ENCODE data around the gene ABCA8. TPM values are rescaled to one million over a fixed set of nuclear protein-coding genes. Genes with fewer than 3 reads are reported as not detected.
"Not testable (repeated sequence)": the region's sequence is repeated elsewhere in the genome, so short reads cannot be mapped to it uniquely, and the experiment has no call there.

ABCA8 gene
- total RNA-seq, 2 donors from 2014 or later, result not detected

DNA sequence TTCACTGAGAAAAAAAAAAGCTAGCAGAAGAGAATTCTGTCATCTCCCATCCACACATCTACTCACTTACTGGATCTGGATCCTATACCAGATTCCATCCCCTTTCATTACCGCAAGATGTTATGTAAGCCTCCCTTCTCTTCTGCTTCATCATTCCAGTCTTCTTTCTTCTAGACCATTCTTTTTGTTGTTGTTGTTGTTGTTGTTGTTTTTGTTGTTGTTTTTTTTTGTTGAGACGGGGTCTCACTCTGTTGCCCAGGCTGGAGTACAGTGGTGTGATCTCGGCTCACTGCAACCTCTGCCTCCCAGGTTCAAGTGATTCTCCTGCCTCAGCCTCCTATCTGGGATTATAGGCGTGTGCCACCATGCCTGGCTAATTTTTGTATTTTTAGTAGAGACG is 131.0 kb downstream of the ABCA8 start:
- not testable (repeated sequence) for H3K9me3 ChIP-seq (ENCODE audit: control insufficient read depth, low read length, poor library complexity, severe bottlenecking)

DNA sequence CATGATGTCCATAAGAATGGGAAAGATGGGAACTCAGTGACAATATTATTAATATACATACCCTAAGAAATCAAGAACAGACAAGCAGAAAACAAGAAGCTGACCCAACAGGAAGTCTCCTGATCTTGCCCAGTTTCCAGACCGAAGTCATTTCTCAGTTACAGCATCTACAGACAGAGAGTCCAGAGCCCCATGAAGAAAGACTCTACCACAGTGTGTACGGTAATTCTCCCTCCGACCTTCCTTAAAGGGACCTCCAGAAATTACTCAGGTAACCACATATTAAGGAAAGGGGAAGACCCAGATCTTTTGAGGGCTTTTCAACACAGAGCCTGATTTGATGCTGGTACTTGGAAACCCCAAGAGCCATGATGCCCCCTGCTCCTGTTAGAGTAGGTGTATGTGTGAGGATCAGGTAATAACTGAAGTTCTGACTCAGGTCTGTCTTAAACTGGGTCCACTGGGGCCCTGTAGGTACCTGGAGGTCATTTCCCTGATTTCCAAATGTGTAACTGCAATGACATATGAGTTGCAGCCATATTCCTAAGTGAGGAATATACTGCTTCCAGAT is 132.4 kb downstream of the ABCA8 start:
- ATAC-seq (no peak), DNase-seq (no peak)
- Mint-ChIP-seq H3K4me1 (peaks cover 4% of the 10 kb centered on the region), H3K36me3 (ENCODE audit: low read depth) (peaks cover under 1% of the 10 kb centered on the region), H3K27me3 (peaks cover 32% of the 10 kb centered on the region), H3K4me3 (no peak overlapping the region), H3K27ac (no peak overlapping the region)
- no peaks in the 10 kb centered on the region for H3K9me3 ChIP-seq (ENCODE audit: control insufficient read depth, low read length, poor library complexity, severe bottlenecking)

More for the DNA sequence above, 131.0 kb downstream of the ABCA8 start:
- H3K27ac Mint-ChIP-seq; H3K4me1 Mint-ChIP-seq; H3K4me3 Mint-ChIP-seq; DNase-seq; H3K36me3 Mint-ChIP-seq (ENCODE audit: low read depth); ATAC-seq: not testable (repeated sequence)
- H3K27me3 Mint-ChIP-seq, result peaks cover 30% of the 10 kb centered on the region

DNA sequence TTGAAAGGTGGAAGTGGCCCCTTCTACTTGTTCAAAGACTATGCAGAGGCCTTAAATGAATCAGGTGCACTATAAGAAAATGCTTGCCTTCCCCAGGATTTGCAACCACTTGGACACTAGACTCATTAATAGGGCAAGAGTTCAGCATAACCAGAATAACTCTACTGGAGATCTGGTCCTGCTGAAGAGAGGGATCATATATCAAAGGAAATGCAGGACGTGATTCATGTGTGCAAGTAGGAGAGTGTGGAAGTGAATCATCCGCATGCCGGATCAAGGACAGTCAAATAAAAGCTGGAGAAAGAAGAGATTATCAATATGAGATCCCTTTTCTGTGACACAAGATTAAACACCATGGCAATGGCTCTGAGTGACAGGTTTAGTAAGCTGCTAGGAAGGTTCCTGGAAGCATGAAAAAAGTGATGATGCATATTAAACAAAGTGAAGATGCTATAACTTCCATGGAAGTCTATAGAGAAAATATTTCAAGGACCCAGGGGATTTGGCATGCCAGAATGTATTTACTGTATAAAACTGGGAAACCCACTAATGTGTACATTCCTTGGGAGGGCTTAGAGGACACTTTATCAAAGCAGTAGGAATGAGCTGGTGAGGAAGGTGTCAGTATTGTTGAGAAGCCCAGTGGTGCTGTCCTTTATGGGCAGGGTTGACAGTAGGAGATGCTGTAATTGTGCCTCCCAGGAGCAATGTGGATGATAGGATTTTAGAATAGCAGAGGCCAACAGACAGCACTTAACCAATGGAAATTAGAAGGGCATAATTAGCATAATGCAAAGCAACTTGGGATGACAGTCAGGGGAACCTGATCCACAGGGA is 133.1 kb downstream of the ABCA8 start:
- Mint-ChIP-seq H3K27ac (no peak overlapping the region), H3K27me3 (peaks cover 34% of the 10 kb centered on the region), H3K36me3 (ENCODE audit: low read depth) (no peaks in the 10 kb centered on the region), H3K4me3 (no peak overlapping the region), H3K4me1 (peaks cover 4% of the 10 kb centered on the region)
- no peaks in the 10 kb centered on the region for H3K9me3 ChIP-seq (ENCODE audit: control insufficient read depth, low read length, poor library complexity, severe bottlenecking)
- ATAC-seq (no peak), DNase-seq (no peak)

DNA sequence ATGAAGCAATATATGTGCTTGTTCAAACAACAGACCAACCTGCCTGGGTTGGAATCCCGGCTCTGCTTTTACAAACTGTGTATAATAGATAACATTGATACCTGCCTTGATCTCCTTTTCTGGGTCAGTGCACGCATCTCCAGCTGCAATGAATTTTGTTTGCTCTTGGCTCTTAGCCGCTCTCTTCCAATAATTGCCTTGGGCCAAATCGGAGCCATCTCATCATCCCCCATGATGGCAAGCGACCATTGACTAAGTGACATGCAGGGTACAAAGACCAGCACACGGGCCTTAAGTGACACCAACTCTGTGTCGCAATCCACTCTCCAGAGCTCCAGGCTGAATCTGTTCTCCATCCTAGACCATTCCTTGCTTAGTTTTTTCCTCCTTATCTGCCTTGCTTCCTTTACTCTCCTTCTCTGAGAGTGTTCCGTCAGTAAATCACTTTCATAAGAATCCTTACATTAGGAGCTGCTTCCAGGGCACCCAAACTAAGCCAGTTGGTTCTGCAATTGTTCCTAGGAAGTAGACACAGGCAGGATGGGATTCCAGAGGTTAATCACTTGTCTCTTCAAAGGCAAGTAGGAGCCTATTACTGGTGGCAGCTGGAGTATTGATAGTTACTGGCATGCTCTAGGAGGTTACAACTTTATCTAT is 134.2 kb downstream of the ABCA8 start:
- Mint-ChIP-seq H3K4me3 (no peak overlapping the region), H3K36me3 (ENCODE audit: low read depth) (no peaks in the 10 kb centered on the region), H3K27me3 (peaks cover 34% of the 10 kb centered on the region), H3K27ac (no peak overlapping the region), H3K4me1 (peaks cover 4% of the 10 kb centered on the region)
- DNase-seq, result no peak
- no peak for ATAC-seq
- no peaks in the 10 kb centered on the region for H3K9me3 ChIP-seq (ENCODE audit: control insufficient read depth, low read length, poor library complexity, severe bottlenecking)

DNA sequence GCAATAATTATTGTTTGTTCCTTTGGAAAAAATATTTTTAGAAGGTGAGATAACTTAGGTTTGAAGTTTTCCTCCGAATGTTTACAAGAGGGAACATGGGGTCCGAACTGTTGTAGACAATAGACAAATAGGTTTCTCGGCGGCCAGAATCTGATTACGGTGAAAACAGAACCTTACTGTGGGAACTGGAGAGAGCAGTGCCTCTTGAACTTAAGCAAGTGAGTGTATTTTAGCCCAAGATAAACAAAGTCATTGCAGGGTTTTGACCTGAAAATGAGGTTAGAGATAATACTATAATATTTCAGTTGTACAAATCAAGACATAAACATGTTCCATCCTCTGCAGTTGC is 134.7 kb downstream of the ABCA8 start:
- ATAC-seq (no peak), DNase-seq (no peak)
- Mint-ChIP-seq H3K4me3 (no peak overlapping the region), H3K27ac (no peak overlapping the region), H3K4me1 (peaks cover 4% of the 10 kb centered on the region), H3K36me3 (ENCODE audit: low read depth) (no peaks in the 10 kb centered on the region), H3K27me3 (peaks cover 34% of the 10 kb centered on the region)
- no peaks in the 10 kb centered on the region for H3K9me3 ChIP-seq (ENCODE audit: control insufficient read depth, low read length, poor library complexity, severe bottlenecking)

DNA sequence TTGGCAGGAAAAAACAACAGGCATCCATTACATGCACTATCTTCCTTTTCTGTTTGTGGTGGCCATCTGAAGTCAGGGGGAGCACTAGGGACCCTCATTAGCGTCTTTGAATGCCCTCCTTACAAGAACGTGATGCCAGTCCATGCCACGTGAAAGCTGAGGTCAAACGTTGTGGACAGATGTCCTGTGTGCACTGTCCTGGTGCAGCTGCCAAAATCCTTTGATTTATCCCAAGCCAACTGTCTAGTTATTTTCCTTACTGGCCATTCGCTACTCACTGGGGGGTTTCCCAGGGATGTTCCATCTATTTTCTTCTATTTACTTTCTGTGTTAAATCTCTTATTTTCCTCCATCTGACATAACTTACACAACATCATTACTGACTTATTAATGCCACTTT is 135.7 kb downstream of the ABCA8 start:
- ATAC-seq, result no peak
- Mint-ChIP-seq H3K4me3 (no peak overlapping the region), H3K4me1 (peaks cover 4% of the 10 kb centered on the region), H3K27me3 (peaks cover 34% of the 10 kb centered on the region), H3K27ac (no peak overlapping the region), H3K36me3 (ENCODE audit: low read depth) (no peaks in the 10 kb centered on the region)
- DNase-seq, result no peak
- H3K9me3 ChIP-seq (ENCODE audit: control insufficient read depth, low read length, poor library complexity, severe bottlenecking), result no peaks in the 10 kb centered on the region

Other genes starting within 250 kb of the ABCA8 start
- gene ABCA9, start 105.5 kb upstream of the ABCA8 start, total RNA-seq, result under 1 TPM in 1 of 2 donors, not detected in 1; 0.08 TPM
- gene ABCA6, start 186.5 kb upstream of the ABCA8 start, total RNA-seq, result under 1 TPM; 0.89 to 0.99 TPM